ENCODE data around the gene PHLDA2.

- TF ChIP-seq CTCF (optimal IDR thresholded peaks at IDR 0.05 in 1 of 3, IDR thresholded peaks at IDR 0.05 in 1 of 3, conservative IDR thresholded peaks at IDR 0.05 in 1 of 3; ENCODE audit: extremely low read depth in 1 of 3, insufficient read depth in 2 of 3, low read length in 3 of 3) (no peak), EZH2 (IDR thresholded peaks at IDR 0.05; ENCODE audit: low read length) (no peak)
Measured at GRCh38 chr11:2901854-2902783, 27.1 kb downstream of the PHLDA2 start.

Measured in keratinocyte (primary cell).